Measurements from ENCODE around the gene AK2.

Gene AK2

DNA sequence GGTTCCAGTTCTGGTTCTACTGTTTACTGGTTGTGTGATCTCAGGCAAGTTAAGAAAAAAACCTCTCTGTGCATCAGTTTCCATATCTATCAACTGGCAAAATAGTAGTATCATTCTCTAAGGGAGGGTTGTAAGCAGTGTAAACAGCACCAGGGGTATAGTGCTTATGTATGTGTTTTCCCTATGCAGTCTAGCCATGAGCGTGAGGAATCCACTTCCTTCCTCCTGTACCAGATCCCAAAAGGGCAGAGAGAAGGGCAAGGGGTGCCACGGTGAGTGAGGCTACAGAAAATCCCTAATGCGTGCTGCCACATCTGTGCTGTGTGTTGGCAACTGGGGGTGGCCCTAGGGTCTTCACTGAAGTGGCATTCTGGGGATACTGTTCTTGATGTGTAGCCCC, 53.7 kb downstream of the AK2 start:
- no peaks in the 10 kb centered on the region for H3K79me2 ChIP-seq (ENCODE audit: insufficient read depth, low read length)

GRCh38 chr1:32981003-32981901, 55.4 kb downstream of the AK2 start:
- H3K27ac ChIP-seq (ENCODE audit: low read length): no peak overlapping the region
- H3K9ac ChIP-seq (ENCODE audit: low read depth, low read length): no peak overlapping the region
- DNase-seq (no peak), ATAC-seq (ENCODE audit: insufficient read depth, low read depth) (no peak)
- no peaks in the 10 kb centered on the region for H4K20me1 ChIP-seq (ENCODE audit: insufficient read depth, low read length)
- no peak overlapping the region for H2AFZ ChIP-seq (ENCODE audit: low read depth, low read length)
- no peaks in the 10 kb centered on the region for H3K4me1 ChIP-seq (ENCODE audit: insufficient read depth, low read length)
- H3K36me3 ChIP-seq (ENCODE audit: insufficient read depth, low read length): no peaks in the 10 kb centered on the region
- no peak overlapping the region for H3K4me2 ChIP-seq (ENCODE audit: insufficient read depth, low read length)
- no peak overlapping the region for H3K4me3 ChIP-seq (ENCODE audit: low read depth in 1 of 2, low read length in 2 of 2)
- TF ChIP-seq EZH2 (IDR thresholded peaks at IDR 0.05; ENCODE audit: borderline replicate concordance, low read depth, low read length, severe bottlenecking) (no peak), CTCF (IDR thresholded peaks at IDR 0.05; ENCODE audit: borderline replicate concordance, extremely low read depth, low read length, poor library complexity, severe bottlenecking) (no peak)
- no peaks in the 10 kb centered on the region for H3K27me3 ChIP-seq (ENCODE audit: insufficient read depth, low read length, poor library complexity)
- no peaks in the 10 kb centered on the region for H3K79me2 ChIP-seq (ENCODE audit: insufficient read depth, low read length)
- no peaks in the 10 kb centered on the region for H3K9me3 ChIP-seq (ENCODE audit: insufficient read depth, low read length, severe bottlenecking)

More for the DNA sequence above, 53.7 kb downstream of the AK2 start:
- H3K4me2 ChIP-seq (ENCODE audit: insufficient read depth, low read length): no peak overlapping the region
- TF ChIP-seq EZH2 (IDR thresholded peaks at IDR 0.05; ENCODE audit: borderline replicate concordance, low read depth, low read length, severe bottlenecking): no peak
- H4K20me1 ChIP-seq (ENCODE audit: insufficient read depth, low read length): no peaks in the 10 kb centered on the region
- no peaks in the 10 kb centered on the region for H3K4me1 ChIP-seq (ENCODE audit: insufficient read depth, low read length)
- H3K9ac ChIP-seq (ENCODE audit: low read depth, low read length): no peak overlapping the region
- no peak overlapping the region for H3K4me3 ChIP-seq (ENCODE audit: low read depth in 1 of 2, low read length in 2 of 2)
- H3K36me3 ChIP-seq (ENCODE audit: insufficient read depth, low read length): no peaks in the 10 kb centered on the region
- H3K9me3 ChIP-seq (ENCODE audit: insufficient read depth, low read length, severe bottlenecking): no peaks in the 10 kb centered on the region
- no peak overlapping the region for H3K27ac ChIP-seq (ENCODE audit: low read length)
- H3K27me3 ChIP-seq (ENCODE audit: insufficient read depth, low read length, poor library complexity): no peaks in the 10 kb centered on the region
- no peak overlapping the region for H2AFZ ChIP-seq (ENCODE audit: low read depth, low read length)
- DNase-seq (no peak), ATAC-seq (ENCODE audit: insufficient read depth, low read depth) (no peak)

DNA sequence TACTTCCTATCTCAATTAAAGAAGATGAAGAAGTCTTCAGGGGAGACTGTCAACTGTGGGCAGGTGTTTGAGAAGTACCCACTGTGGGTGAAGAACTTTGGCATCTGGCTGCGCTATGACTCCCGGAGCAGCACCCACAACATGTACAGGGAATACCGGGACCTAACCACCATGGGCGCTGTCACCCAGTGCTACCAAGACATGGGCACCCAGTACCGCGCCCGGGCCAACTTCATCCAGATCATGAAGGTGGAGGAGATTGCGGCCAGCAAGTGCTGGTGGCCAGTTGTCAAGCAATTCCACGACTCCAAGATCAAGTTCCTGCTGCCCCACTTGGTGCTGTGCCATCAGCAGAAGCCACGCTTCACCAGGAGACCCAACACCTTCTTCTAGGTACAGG, 56.6 kb downstream of the AK2 start:
- no peak overlapping the region for H3K27ac ChIP-seq (ENCODE audit: low read length)

More for the DNA sequence above, 56.6 kb downstream of the AK2 start:
- TF ChIP-seq CTCF (IDR thresholded peaks at IDR 0.05; ENCODE audit: borderline replicate concordance, extremely low read depth, low read length, poor library complexity, severe bottlenecking): no peak
- TF ChIP-seq EZH2 (IDR thresholded peaks at IDR 0.05; ENCODE audit: borderline replicate concordance, low read depth, low read length, severe bottlenecking): no peak
- Histone ChIP-seq H3K4me3 (ENCODE audit: low read depth in 1 of 2, low read length in 2 of 2) (no peak overlapping the region), H3K36me3 (ENCODE audit: insufficient read depth, low read length) (no peaks in the 10 kb centered on the region), H3K79me2 (ENCODE audit: insufficient read depth, low read length) (no peaks in the 10 kb centered on the region), H3K9ac (ENCODE audit: low read depth, low read length) (no peak overlapping the region), H2AFZ (ENCODE audit: low read depth, low read length) (no peak overlapping the region), H3K4me1 (ENCODE audit: insufficient read depth, low read length) (no peaks in the 10 kb centered on the region), H3K9me3 (ENCODE audit: insufficient read depth, low read length, severe bottlenecking) (no peaks in the 10 kb centered on the region), H3K4me2 (ENCODE audit: insufficient read depth, low read length) (no peak overlapping the region), H4K20me1 (ENCODE audit: insufficient read depth, low read length) (no peaks in the 10 kb centered on the region), H3K27me3 (ENCODE audit: insufficient read depth, low read length, poor library complexity) (no peaks in the 10 kb centered on the region)
- DNase-seq (no peak), ATAC-seq (ENCODE audit: insufficient read depth, low read depth) (no peak)
